OCI-M2 (cell line): ENCODE data around the gene GOPC.
"Not testable (repeated sequence)": the region's sequence is repeated elsewhere in the genome, so short reads cannot be mapped to it uniquely, and the experiment has no call there.

Experiments
- DNase-seq: peaks from one replicate; lab custom pipeline; 2025; ENCODE audit not compliant: unreplicated experiment; lab: John Stamatoyannopoulos, UW

Gene GOPC

GRCh38 chr6:117602151-117602898, at the start of gene GOPC:
TSS of gene GOPC (minus strand) at chr6:117602511. CDS start at chr6:117602288, 223 bp downstream.
- peak; percentile 89 for DNase-seq

- not testable (repeated sequence) for DNase-seq
Observed at GRCh38 chr6:117651984-117652383, 49.7 kb upstream of the GOPC start.

- DNase-seq = no peak
Observed at GRCh38 chr6:117642976-117643375, 40.7 kb upstream of the GOPC start.

GRCh38 chr6:117637770-117638169, 35.5 kb upstream of the GOPC start:
- DNase-seq = no peak

GRCh38 chr6:117629119-117629660, 26.9 kb upstream of the GOPC start:
- no peak for DNase-seq

GRCh38 chr6:117627533-117627932, 25.2 kb upstream of the GOPC start:
- DNase-seq = no peak

GRCh38 chr6:117624869-117625481, 22.7 kb upstream of the GOPC start:
- no peak for DNase-seq

GRCh38 chr6:117619178-117619577, 16.9 kb upstream of the GOPC start:
- no peak for DNase-seq

- no peak for DNase-seq
Observed at GRCh38 chr6:117617210-117618035, 15.1 kb upstream of the GOPC start.

GRCh38 chr6:117616391-117617209, 14.3 kb upstream of the GOPC start:
- no peak for DNase-seq

- DNase-seq = no peak
Observed at GRCh38 chr6:117615750-117616390, 13.6 kb upstream of the GOPC start.

- no peak for DNase-seq
Observed at GRCh38 chr6:117613920-117614560, 11.7 kb upstream of the GOPC start.

GRCh38 chr6:117607511-117607910, 5.2 kb upstream of the GOPC start:
- no peak for DNase-seq

GRCh38 chr6:117605169-117605826, 3.0 kb upstream of the GOPC start:
- DNase-seq = no peak

GRCh38 chr6:117603821-117604220, 1.5 kb upstream of the GOPC start:
- DNase-seq = no peak

- DNase-seq = no peak
Observed at GRCh38 chr6:117602899-117603588, 733 bp upstream of the GOPC start.

- no peak for DNase-seq
Observed at GRCh38 chr6:117601811-117602150, 530 bp downstream of the GOPC start.

- peak; percentile 82 for DNase-seq
Observed at GRCh38 chr6:117600008-117600743, 2.1 kb downstream of the GOPC start.
